ENCODE results near the gene OR10A6.

GRCh38 chr11:7964873-7965272, 33.8 kb upstream of the OR10A6 start:
- TF ChIP-seq ZEB2 (IDR thresholded peaks at IDR 0.05), result no peak
- TF ChIP-seq FIP1L1 (IDR thresholded peaks at IDR 0.05; ENCODE audit: low read depth, low read length, poor library complexity, severe bottlenecking), result no peak
- TF ChIP-seq ZNF174 (CRISPR knock-in tag; IDR thresholded peaks at IDR 0.05), result no peak
- no peak for TF ChIP-seq ZNF3 (CRISPR knock-in tag; IDR thresholded peaks at IDR 0.05)
- TF ChIP-seq CTCF (IDR thresholded peaks at IDR 0.05 in 2 of 3, conservative IDR thresholded peaks at IDR 0.05 in 1 of 3; ENCODE audit: insufficient read depth in 2 of 3, low read depth in 1 of 3, low read length in 3 of 3), result no peak
- no peak for TF ChIP-seq SAFB2 (IDR thresholded peaks at IDR 0.05; ENCODE audit: borderline replicate concordance, low read depth, low read length, severe bottlenecking)
- no peak for TF ChIP-seq THRAP3 (IDR thresholded peaks at IDR 0.05; ENCODE audit: borderline replicate concordance)
- TF ChIP-seq BACH1 (tag; IDR thresholded peaks at IDR 0.05), result no peak
- no peak for TF ChIP-seq POLR2AphosphoS5 (IDR thresholded peaks at IDR 0.05; ENCODE audit: control insufficient read depth, insufficient read depth, low read depth, low read length)
- TF ChIP-seq CCNT2 (IDR thresholded peaks at IDR 0.05; ENCODE audit: borderline replicate concordance, extremely low read depth, insufficient read length, low read depth, low read length), result no peak
- no peak for TF ChIP-seq CBX3 (IDR thresholded peaks at IDR 0.05; ENCODE audit: borderline replicate concordance in 1 of 2, low read length in 2 of 2)
- no peak for TF ChIP-seq ETV5 (CRISPR knock-in tag; IDR thresholded peaks at IDR 0.05; ENCODE audit: low read depth)

Data from K562 (cell line).